ENCODE measurements around the gene PCDHB13. TPM values are rescaled to one million over a fixed set of nuclear protein-coding genes. Genes with fewer than 3 reads are reported as not detected.
"Not testable (repeated sequence)": the region's sequence is repeated elsewhere in the genome, so short reads cannot be mapped to it uniquely, and the experiment has no call there.

The PCDHB13 gene
- total RNA-seq, 1 donor from 2014 or later, result 7.4 TPM

DNA sequence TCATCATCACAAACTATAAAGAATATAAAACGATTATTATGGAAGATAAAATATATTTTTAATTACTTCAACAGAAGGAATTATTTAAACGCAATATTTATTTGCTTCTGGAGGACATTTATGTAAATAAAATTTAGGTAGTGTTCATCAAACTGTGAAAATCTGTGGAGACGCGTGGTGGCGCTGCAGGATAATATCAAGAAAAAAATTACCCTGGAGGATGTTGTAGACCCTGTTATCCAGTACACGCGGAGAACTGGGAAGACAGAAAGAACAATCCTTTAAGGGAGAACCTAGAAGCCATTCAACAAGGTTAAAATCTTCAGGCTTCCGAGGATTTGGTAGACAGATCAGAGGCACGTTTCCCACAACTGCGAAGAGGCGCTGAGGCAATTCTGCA, 5.2 kb upstream of the PCDHB13 start, which contains the start of gene PCDHB12:
TSS of gene PCDHB12 (plus strand) at position 242 of the 400 bp plus-strand sequence. CDS start 189 bp downstream, outside the sequence.
- no peak for DNase-seq (ENCODE audit: low spot score, unreplicated experiment)
- H3K4me3 Mint-ChIP-seq (ENCODE audit: low read depth), result peak within 1 kb of the TSS; percentile 74
- H3K27me3 Mint-ChIP-seq, result no peaks in the 10 kb centered on the region
- TF ChIP-seq CTCF (IDR thresholded peaks at IDR 0.05; ENCODE audit: unreplicated experiment), result peak; percentile 41
- no peaks in the 10 kb centered on the region for H3K4me1 Mint-ChIP-seq (ENCODE audit: low read depth)
- H3K9me3 Mint-ChIP-seq (ENCODE audit: low read depth), result peaks cover 30% of the 10 kb centered on the region
- peaks cover 25% of the 10 kb centered on the region for H3K36me3 Mint-ChIP-seq (ENCODE audit: insufficient read depth)
- peak within 1 kb of the TSS; percentile 76 for H3K27ac Mint-ChIP-seq

- not testable (repeated sequence) for H3K4me3 Mint-ChIP-seq (ENCODE audit: low read depth); H3K4me1 Mint-ChIP-seq (ENCODE audit: low read depth); H3K27me3 Mint-ChIP-seq; DNase-seq (ENCODE audit: low spot score, unreplicated experiment); H3K27ac Mint-ChIP-seq
- Mint-ChIP-seq H3K36me3 (ENCODE audit: insufficient read depth) (peaks cover 36% of the 10 kb centered on the region), H3K9me3 (ENCODE audit: low read depth) (peaks cover 38% of the 10 kb centered on the region)
Observed at GRCh38 chr5:141210281-141210680, 3.4 kb upstream of the PCDHB13 start.

- H3K4me3 Mint-ChIP-seq (ENCODE audit: low read depth); H3K4me1 Mint-ChIP-seq (ENCODE audit: low read depth); DNase-seq (ENCODE audit: low spot score, unreplicated experiment); H3K27ac Mint-ChIP-seq; H3K27me3 Mint-ChIP-seq: not testable (repeated sequence)
- Mint-ChIP-seq H3K36me3 (ENCODE audit: insufficient read depth) (peaks cover 35% of the 10 kb centered on the region), H3K9me3 (ENCODE audit: low read depth) (peaks cover 39% of the 10 kb centered on the region)
Observed at GRCh38 chr5:141210849-141211248, 2.9 kb upstream of the PCDHB13 start.

DNA sequence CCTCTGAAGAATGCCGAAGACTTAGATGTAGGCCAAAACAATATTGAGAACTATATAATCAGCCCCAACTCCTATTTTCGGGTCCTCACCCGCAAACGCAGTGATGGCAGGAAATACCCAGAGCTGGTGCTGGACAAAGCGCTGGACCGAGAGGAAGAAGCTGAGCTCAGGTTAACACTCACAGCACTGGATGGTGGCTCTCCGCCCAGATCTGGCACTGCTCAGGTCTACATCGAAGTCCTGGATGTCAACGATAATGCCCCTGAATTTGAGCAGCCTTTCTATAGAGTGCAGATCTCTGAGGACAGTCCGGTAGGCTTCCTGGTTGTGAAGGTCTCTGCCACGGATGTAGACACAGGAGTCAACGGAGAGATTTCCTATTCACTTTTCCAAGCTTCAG, 864 bp downstream of the PCDHB13 start:
- Mint-ChIP-seq H3K36me3 (ENCODE audit: insufficient read depth) (peaks cover 43% of the 10 kb centered on the region), H3K9me3 (ENCODE audit: low read depth) (peaks cover 45% of the 10 kb centered on the region)
- H3K4me1 Mint-ChIP-seq (ENCODE audit: low read depth); DNase-seq (ENCODE audit: low spot score, unreplicated experiment); H3K27me3 Mint-ChIP-seq; H3K4me3 Mint-ChIP-seq (ENCODE audit: low read depth); H3K27ac Mint-ChIP-seq: not testable (repeated sequence)

DNA sequence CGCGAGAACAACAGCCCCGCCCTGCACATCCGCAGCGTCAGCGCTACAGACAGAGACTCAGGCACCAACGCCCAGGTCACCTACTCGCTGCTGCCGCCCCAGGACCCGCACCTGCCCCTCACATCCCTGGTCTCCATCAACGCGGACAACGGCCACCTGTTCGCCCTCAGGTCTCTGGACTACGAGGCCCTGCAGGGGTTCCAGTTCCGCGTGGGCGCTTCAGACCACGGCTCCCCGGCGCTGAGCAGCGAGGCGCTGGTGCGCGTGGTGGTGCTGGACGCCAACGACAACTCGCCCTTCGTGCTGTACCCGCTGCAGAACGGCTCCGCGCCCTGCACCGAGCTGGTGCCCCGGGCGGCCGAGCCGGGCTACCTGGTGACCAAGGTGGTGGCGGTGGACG, 1.8 kb downstream of the PCDHB13 start:
- H3K4me3 Mint-ChIP-seq (ENCODE audit: low read depth); H3K27ac Mint-ChIP-seq; H3K4me1 Mint-ChIP-seq (ENCODE audit: low read depth); DNase-seq (ENCODE audit: low spot score, unreplicated experiment); H3K27me3 Mint-ChIP-seq: not testable (repeated sequence)
- Mint-ChIP-seq H3K36me3 (ENCODE audit: insufficient read depth) (peaks cover 40% of the 10 kb centered on the region), H3K9me3 (ENCODE audit: low read depth) (peaks cover 45% of the 10 kb centered on the region)

DNA sequence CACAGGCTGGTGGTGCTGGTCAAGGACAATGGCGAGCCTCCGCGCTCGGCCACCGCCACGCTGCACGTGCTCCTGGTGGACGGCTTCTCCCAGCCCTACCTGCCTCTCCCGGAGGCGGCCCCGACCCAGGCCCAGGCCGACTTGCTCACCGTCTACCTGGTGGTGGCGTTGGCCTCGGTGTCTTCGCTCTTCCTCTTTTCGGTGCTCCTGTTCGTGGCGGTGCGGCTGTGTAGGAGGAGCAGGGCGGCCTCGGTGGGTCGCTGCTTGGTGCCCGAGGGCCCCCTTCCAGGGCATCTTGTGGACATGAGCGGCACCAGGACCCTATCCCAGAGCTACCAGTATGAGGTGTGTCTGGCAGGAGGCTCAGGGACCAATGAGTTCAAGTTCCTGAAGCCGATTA, 2.3 kb downstream of the PCDHB13 start:
- Mint-ChIP-seq H3K9me3 (ENCODE audit: low read depth) (peaks cover 43% of the 10 kb centered on the region), H3K36me3 (ENCODE audit: insufficient read depth) (peaks cover 39% of the 10 kb centered on the region)
- H3K27me3 Mint-ChIP-seq; DNase-seq (ENCODE audit: low spot score, unreplicated experiment); H3K27ac Mint-ChIP-seq; H3K4me1 Mint-ChIP-seq (ENCODE audit: low read depth); H3K4me3 Mint-ChIP-seq (ENCODE audit: low read depth): not testable (repeated sequence)

- peak within 1 kb of the TSS; percentile 44 for H3K27ac Mint-ChIP-seq
- no peaks in the 10 kb centered on the region for H3K27me3 Mint-ChIP-seq
- no peaks in the 10 kb centered on the region for H3K4me1 Mint-ChIP-seq (ENCODE audit: low read depth)
- peak; percentile 48 for TF ChIP-seq CTCF (IDR thresholded peaks at IDR 0.05; ENCODE audit: unreplicated experiment)
- peak within 1 kb of the TSS; percentile 65 for H3K4me3 Mint-ChIP-seq (ENCODE audit: low read depth)
- peaks cover 39% of the 10 kb centered on the region for H3K36me3 Mint-ChIP-seq (ENCODE audit: insufficient read depth)
- no peak for DNase-seq (ENCODE audit: low spot score, unreplicated experiment)
- H3K9me3 Mint-ChIP-seq (ENCODE audit: low read depth), result peaks cover 34% of the 10 kb centered on the region
Observed at GRCh38 chr5:141223112-141223783, 9.5 kb downstream of the PCDHB13 start, which contains the start of gene PCDHB14. Gene PCDHB14 (plus strand): TSS chr5:141223343. CDS start chr5:141223506, 163 bp downstream.

DNA sequence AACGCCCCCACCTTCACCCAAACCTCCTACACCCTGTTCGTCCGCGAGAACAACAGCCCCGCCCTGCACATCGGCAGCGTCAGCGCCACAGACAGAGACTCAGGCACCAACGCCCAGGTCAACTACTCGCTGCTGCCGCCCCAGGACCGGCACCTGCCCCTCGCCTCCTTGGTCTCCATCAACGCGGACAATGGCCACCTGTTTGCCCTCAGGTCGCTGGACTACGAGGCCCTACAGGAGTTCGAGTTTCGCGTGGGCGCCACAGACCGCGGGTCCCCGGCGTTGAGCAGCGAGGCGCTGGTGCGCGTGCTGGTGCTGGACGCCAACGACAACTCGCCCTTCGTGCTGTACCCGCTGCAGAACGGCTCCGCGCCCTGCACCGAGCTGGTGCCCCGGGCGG, 11.1 kb downstream of the PCDHB13 start:
- Mint-ChIP-seq H3K9me3 (ENCODE audit: low read depth) (peaks cover 29% of the 10 kb centered on the region), H3K36me3 (ENCODE audit: insufficient read depth) (peaks cover 31% of the 10 kb centered on the region)
- H3K27ac Mint-ChIP-seq; H3K4me3 Mint-ChIP-seq (ENCODE audit: low read depth); H3K27me3 Mint-ChIP-seq; DNase-seq (ENCODE audit: low spot score, unreplicated experiment); H3K4me1 Mint-ChIP-seq (ENCODE audit: low read depth): not testable (repeated sequence)

DNA sequence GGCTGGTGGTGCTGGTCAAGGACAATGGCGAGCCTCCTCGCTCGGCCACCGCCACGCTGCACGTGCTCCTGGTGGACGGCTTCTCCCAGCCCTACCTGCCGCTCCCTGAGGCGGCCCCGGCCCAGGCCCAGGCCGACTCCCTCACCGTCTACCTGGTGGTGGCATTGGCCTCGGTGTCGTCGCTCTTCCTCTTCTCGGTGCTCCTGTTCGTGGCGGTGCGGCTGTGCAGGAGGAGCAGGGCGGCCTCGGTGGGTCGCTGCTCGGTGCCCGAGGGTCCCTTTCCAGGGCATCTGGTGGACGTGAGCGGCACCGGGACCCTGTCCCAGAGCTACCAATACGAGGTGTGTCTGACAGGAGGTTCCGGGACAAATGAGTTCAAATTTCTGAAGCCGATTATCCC, 11.7 kb downstream of the PCDHB13 start:
- not testable (repeated sequence) for H3K4me1 Mint-ChIP-seq (ENCODE audit: low read depth); DNase-seq (ENCODE audit: low spot score, unreplicated experiment); H3K27ac Mint-ChIP-seq; H3K4me3 Mint-ChIP-seq (ENCODE audit: low read depth); H3K27me3 Mint-ChIP-seq
- H3K9me3 Mint-ChIP-seq (ENCODE audit: low read depth), result peaks cover 25% of the 10 kb centered on the region
- peaks cover 29% of the 10 kb centered on the region for H3K36me3 Mint-ChIP-seq (ENCODE audit: insufficient read depth)
